ENCODE measurements around the gene PROS1. TPM values are rescaled to one million over a fixed set of nuclear protein-coding genes. Genes with fewer than 3 reads are reported as not detected.
A peak's percentile ranks its signal among the peaks of the same experiment; 100 is the strongest.

The PROS1 gene
- polyA plus RNA-seq, 1 of the 3 experiments (the other 2 are of a cell fraction) = 9.1 TPM

GRCh38 chr3:93988764-93989163 is 15.1 kb upstream of the PROS1 start:
- no peak overlapping the region for H3K4me2 ChIP-seq
- CTCF ChIA-PET = interaction anchor here (0.6 to 2.5 kb wide), 6 partner anchors 11 to 105 kb away, joined by 3 to 8 read pairs (median 4); partner anchors contain the start of gene PROS1
- no peak for TF ChIP-seq CHD2 (IDR thresholded peaks at IDR 0.05; ENCODE audit: low read length, partially characterized antibody)
- TF ChIP-seq YY1 (IDR thresholded peaks at IDR 0.05; ENCODE audit: low read depth) = no peak
- TF ChIP-seq, protein P1, sequence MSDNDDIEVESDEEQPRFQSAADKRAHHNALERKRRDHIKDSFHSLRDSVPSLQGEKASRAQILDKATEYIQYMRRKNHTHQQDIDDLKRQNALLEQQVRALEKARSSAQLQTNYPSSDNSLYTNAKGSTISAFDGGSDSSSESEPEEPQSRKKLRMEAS (IDR thresholded peaks at IDR 0.05; ENCODE audit: low read depth) = no peak
- TF ChIP-seq, protein P2, sequence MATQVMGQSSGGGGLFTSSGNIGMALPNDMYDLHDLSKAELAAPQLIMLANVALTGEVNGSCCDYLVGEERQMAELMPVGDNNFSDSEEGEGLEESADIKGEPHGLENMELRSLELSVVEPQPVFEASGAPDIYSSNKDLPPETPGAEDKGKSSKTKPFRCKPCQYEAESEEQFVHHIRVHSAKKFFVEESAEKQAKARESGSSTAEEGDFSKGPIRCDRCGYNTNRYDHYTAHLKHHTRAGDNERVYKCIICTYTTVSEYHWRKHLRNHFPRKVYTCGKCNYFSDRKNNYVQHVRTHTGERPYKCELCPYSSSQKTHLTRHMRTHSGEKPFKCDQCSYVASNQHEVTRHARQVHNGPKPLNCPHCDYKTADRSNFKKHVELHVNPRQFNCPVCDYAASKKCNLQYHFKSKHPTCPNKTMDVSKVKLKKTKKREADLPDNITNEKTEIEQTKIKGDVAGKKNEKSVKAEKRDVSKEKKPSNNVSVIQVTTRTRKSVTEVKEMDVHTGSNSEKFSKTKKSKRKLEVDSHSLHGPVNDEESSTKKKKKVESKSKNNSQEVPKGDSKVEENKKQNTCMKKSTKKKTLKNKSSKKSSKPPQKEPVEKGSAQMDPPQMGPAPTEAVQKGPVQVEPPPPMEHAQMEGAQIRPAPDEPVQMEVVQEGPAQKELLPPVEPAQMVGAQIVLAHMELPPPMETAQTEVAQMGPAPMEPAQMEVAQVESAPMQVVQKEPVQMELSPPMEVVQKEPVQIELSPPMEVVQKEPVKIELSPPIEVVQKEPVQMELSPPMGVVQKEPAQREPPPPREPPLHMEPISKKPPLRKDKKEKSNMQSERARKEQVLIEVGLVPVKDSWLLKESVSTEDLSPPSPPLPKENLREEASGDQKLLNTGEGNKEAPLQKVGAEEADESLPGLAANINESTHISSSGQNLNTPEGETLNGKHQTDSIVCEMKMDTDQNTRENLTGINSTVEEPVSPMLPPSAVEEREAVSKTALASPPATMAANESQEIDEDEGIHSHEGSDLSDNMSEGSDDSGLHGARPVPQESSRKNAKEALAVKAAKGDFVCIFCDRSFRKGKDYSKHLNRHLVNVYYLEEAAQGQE (IDR thresholded peaks at IDR 0.05; ENCODE audit: low read depth, low read length) = no peak
- TF ChIP-seq GATA2 (CRISPR knock-in tag; IDR thresholded peaks at IDR 0.05) = no peak
- no peak for TF ChIP-seq RFX5 (IDR thresholded peaks at IDR 0.05; ENCODE audit: low read length)
- TF ChIP-seq, protein P3, sequence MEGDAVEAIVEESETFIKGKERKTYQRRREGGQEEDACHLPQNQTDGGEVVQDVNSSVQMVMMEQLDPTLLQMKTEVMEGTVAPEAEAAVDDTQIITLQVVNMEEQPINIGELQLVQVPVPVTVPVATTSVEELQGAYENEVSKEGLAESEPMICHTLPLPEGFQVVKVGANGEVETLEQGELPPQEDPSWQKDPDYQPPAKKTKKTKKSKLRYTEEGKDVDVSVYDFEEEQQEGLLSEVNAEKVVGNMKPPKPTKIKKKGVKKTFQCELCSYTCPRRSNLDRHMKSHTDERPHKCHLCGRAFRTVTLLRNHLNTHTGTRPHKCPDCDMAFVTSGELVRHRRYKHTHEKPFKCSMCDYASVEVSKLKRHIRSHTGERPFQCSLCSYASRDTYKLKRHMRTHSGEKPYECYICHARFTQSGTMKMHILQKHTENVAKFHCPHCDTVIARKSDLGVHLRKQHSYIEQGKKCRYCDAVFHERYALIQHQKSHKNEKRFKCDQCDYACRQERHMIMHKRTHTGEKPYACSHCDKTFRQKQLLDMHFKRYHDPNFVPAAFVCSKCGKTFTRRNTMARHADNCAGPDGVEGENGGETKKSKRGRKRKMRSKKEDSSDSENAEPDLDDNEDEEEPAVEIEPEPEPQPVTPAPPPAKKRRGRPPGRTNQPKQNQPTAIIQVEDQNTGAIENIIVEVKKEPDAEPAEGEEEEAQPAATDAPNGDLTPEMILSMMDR (IDR thresholded peaks at IDR 0.05) = no peak
- no peak for TF ChIP-seq ZBTB33 (IDR thresholded peaks at IDR 0.05; ENCODE audit: borderline replicate concordance, low read depth)
- no peak for TF ChIP-seq JUND (IDR thresholded peaks at IDR 0.05)
- no peak for TF ChIP-seq ELF1 (IDR thresholded peaks at IDR 0.05)
- no peak for TF ChIP-seq EZH2phosphoT487 (IDR thresholded peaks at IDR 0.05; ENCODE audit: borderline replicate concordance, low read depth)
- TF ChIP-seq NFIC (IDR thresholded peaks at IDR 0.05; ENCODE audit: borderline replicate concordance) = no peak
- no peaks in the 10 kb centered on the region for H3K27me3 ChIP-seq (ENCODE audit: insufficient read depth)
- WGBS (ENCODE audit: low lambda C conversion rate) = 92% methylated on average over 9 of the region's 9 CpGs
- POLR2A ChIA-PET = interaction anchor here (0.6 to 0.7 kb wide), 2 partner anchors 15 to 130 kb away, joined by 3 read pairs; partner anchors contain the start of gene PROS1
- H4K20me1 ChIP-seq (ENCODE audit: insufficient read depth) = no peaks in the 10 kb centered on the region
- peaks cover 86% of the 10 kb centered on the region for H3K79me2 ChIP-seq (ENCODE audit: insufficient read depth)
- no peak for DNase-seq
- no peaks in the 10 kb centered on the region for H3F3A ChIP-seq (replicated peaks; ENCODE audit: insufficient read depth)
- no peaks in the 10 kb centered on the region for H3K36me3 ChIP-seq (replicated peaks in 1 of 2; ENCODE audit: control insufficient read depth in 1 of 2, insufficient read depth in 2 of 2, low read length in 1 of 2)
- peaks cover 3 to 11% of the 10 kb centered on the region in 2 experiments; a peak in 3 of 4 replicates for H3K4me1 ChIP-seq (ENCODE audit: control insufficient read depth in 1 of 2, insufficient read depth in 2 of 2, low read depth in 1 of 2, low read length in 1 of 2)
- peak overlapping the region in 1 of 2 experiments; percentile 5; a peak in 1 of 4 replicates for H3K27ac ChIP-seq (ENCODE audit: low read depth in 2 of 2, low read length in 1 of 2)
- no peak overlapping the region for H2AFZ ChIP-seq (ENCODE audit: low read depth)
- H3K4me3 ChIP-seq (ENCODE audit: low read depth in 2 of 2, low read length in 1 of 2) = no peak overlapping the region
- no peaks in the 10 kb centered on the region for H3K9me2 ChIP-seq
- H3K9me3 ChIP-seq = no peaks in the 10 kb centered on the region
- H3K9ac ChIP-seq = no peak overlapping the region
